DND-41 (cell line): ENCODE data around the gene EXOC1.

Experiments
- ATAC-seq: fragments of 200-7000 bp; cut with Tn5 transposase; 3 replicates; pipeline ENCODE4 v1.9.1; 2021; ENCODE audit warnings: low read depth; ENCODE audit not compliant: insufficient read depth
- DNase-seq: peaks from one replicate; pipeline ENCODE4 v3.0.0-alpha.2; 2020
- H2AFZ ChIP-seq: 2 replicates; pipeline ENCODE4 v1.6.0; 2012; ENCODE audit warnings: low read depth, low read length
- H3K27ac ChIP-seq: 2 replicates; pipeline ENCODE4 v1.5.1; 2012; ENCODE audit warnings: low read length, inconsistent platforms
- H3K27me3 ChIP-seq: fragments of 200-600 bp; sonication (generic); 2 replicates; pipeline ENCODE4 v1.6.0; 2012; ENCODE audit warnings: low read length, mild to moderate bottlenecking, inconsistent platforms; ENCODE audit not compliant: insufficient read depth, poor library complexity
- H3K36me3 ChIP-seq: 2 replicates; pipeline ENCODE4 v1.5.1; 2012; ENCODE audit warnings: low read length, inconsistent platforms; ENCODE audit not compliant: insufficient read depth
- H3K4me1 ChIP-seq: 2 replicates; pipeline ENCODE4 v1.5.1; 2012; ENCODE audit warnings: mild to moderate bottlenecking, low read length; ENCODE audit not compliant: insufficient read depth
- H3K4me2 ChIP-seq: 2 replicates; pipeline ENCODE4 v1.6.0; 2012; ENCODE audit warnings: mild to moderate bottlenecking, moderate library complexity, low read length, inconsistent platforms; ENCODE audit not compliant: insufficient read depth
- H3K4me3 ChIP-seq, 2 experiments: fragments of 200-600 bp in 1 of 2; shearing (Covaris generic) in 1 of 2; 2 replicates each; pipeline ENCODE4 v1.5.1; 2012 to 2016; ENCODE audit warnings: inconsistent platforms in 2 of 2, low read length in 2 of 2, mild to moderate bottlenecking in 2 of 2, low read depth in 1 of 2, moderate library complexity in 1 of 2
- H3K79me2 ChIP-seq: 2 replicates; pipeline ENCODE4 v1.6.0; 2012; ENCODE audit warnings: low read length, inconsistent platforms; ENCODE audit not compliant: insufficient read depth
- H3K9ac ChIP-seq: 2 replicates; pipeline ENCODE4 v1.6.0; 2012; ENCODE audit warnings: low read depth, mild to moderate bottlenecking, inconsistent platforms, low read length, moderate library complexity
- H3K9me3 ChIP-seq: 2 replicates; pipeline ENCODE4 v1.5.1; 2012; ENCODE audit warnings: low read length, moderate library complexity, mild to moderate bottlenecking, inconsistent platforms; ENCODE audit not compliant: insufficient read depth, severe bottlenecking
- H4K20me1 ChIP-seq: 2 replicates; pipeline ENCODE4 v1.6.0; 2012; ENCODE audit warnings: low read length; ENCODE audit not compliant: insufficient read depth
- CTCF ChIP-seq: IDR thresholded peaks from 2 replicates; pipeline ENCODE4 v1.5.1; 2012; ENCODE audit warnings: borderline replicate concordance, low read length, moderate library complexity, mild to moderate bottlenecking; ENCODE audit not compliant: poor library complexity, severe bottlenecking; ENCODE audit errors: extremely low read depth
- EZH2 ChIP-seq: IDR thresholded peaks from 3 replicates; pipeline ENCODE4 v1.6.1; 2012; ENCODE audit warnings: borderline replicate concordance, low read depth, mild to moderate bottlenecking, moderate library complexity, low read length, inconsistent platforms; ENCODE audit not compliant: severe bottlenecking

EXOC1 gene

GRCh38 chr4:55887594-55887993, 34.1 kb downstream of the EXOC1 start:
- no peaks in the 10 kb centered on the region for H3K9me3 ChIP-seq
- H3K4me2 ChIP-seq: no peak overlapping the region
- H3K36me3 ChIP-seq: peaks cover 29% of the 10 kb centered on the region; the same call in 1 of the 2 replicates
- H3K4me1 ChIP-seq: no peaks in the 10 kb centered on the region
- no peaks in the 10 kb centered on the region for H3K79me2 ChIP-seq
- H3K27ac ChIP-seq: no peak overlapping the region
- no peak for ATAC-seq
- H2AFZ ChIP-seq: no peak overlapping the region
- no peak for DNase-seq
- H3K9ac ChIP-seq: no peak overlapping the region
- TF ChIP-seq EZH2 (no peak), CTCF (no peak)
- no peaks in the 10 kb centered on the region for H3K27me3 ChIP-seq
- no peak overlapping the region for H3K4me3 ChIP-seq
- no peaks in the 10 kb centered on the region for H4K20me1 ChIP-seq

- H3K36me3 ChIP-seq: peaks cover 51% of the 10 kb centered on the region
- no peaks in the 10 kb centered on the region for H3K27me3 ChIP-seq
- H3K4me1 ChIP-seq: no peaks in the 10 kb centered on the region
- H3K4me2 ChIP-seq: no peak overlapping the region
- no peak for ATAC-seq
- H3K79me2 ChIP-seq: no peaks in the 10 kb centered on the region
- H4K20me1 ChIP-seq: no peaks in the 10 kb centered on the region
- no peak overlapping the region for H2AFZ ChIP-seq
- no peak overlapping the region for H3K9ac ChIP-seq
- H3K4me3 ChIP-seq: no peak overlapping the region
- TF ChIP-seq CTCF (no peak), EZH2 (no peak)
- H3K9me3 ChIP-seq: no peaks in the 10 kb centered on the region
- DNase-seq: no peak
- no peak overlapping the region for H3K27ac ChIP-seq
Measured at GRCh38 chr4:55892156-55892555, 38.7 kb downstream of the EXOC1 start.

GRCh38 chr4:55896622-55897021, 43.2 kb downstream of the EXOC1 start:
- no peak overlapping the region for H3K9ac ChIP-seq
- H3K36me3 ChIP-seq: peaks cover 55% of the 10 kb centered on the region
- no peak overlapping the region for H2AFZ ChIP-seq
- no peaks in the 10 kb centered on the region for H3K4me1 ChIP-seq
- H3K27me3 ChIP-seq: no peaks in the 10 kb centered on the region
- no peak overlapping the region for H3K4me3 ChIP-seq
- no peak for DNase-seq
- no peak for ATAC-seq
- H3K9me3 ChIP-seq: no peaks in the 10 kb centered on the region
- no peaks in the 10 kb centered on the region for H4K20me1 ChIP-seq
- TF ChIP-seq EZH2: no peak
- no peak for TF ChIP-seq CTCF
- H3K79me2 ChIP-seq: no peaks in the 10 kb centered on the region
- no peak overlapping the region for H3K4me2 ChIP-seq
- H3K27ac ChIP-seq: no peak overlapping the region

- H3K4me2 ChIP-seq: no peak overlapping the region
- H3K4me1 ChIP-seq: peaks cover 8% of the 10 kb centered on the region
- no peak overlapping the region for H3K4me3 ChIP-seq
- no peaks in the 10 kb centered on the region for H3K9me3 ChIP-seq
- H3K79me2 ChIP-seq: no peaks in the 10 kb centered on the region
- no peak for ATAC-seq
- H3K27ac ChIP-seq: no peak overlapping the region
- H3K36me3 ChIP-seq: peaks cover 48% of the 10 kb centered on the region
- H3K9ac ChIP-seq: no peak overlapping the region
- DNase-seq: no peak
- no peaks in the 10 kb centered on the region for H4K20me1 ChIP-seq
- TF ChIP-seq CTCF (no peak), EZH2 (no peak)
- H2AFZ ChIP-seq: no peak overlapping the region
- no peaks in the 10 kb centered on the region for H3K27me3 ChIP-seq
Measured at GRCh38 chr4:55902677-55903076, 49.2 kb downstream of the EXOC1 start.
